K562 (cell line): ENCODE data around the gene SMIM41. TPM values are rescaled to one million over a fixed set of nuclear protein-coding genes. Genes with fewer than 3 reads are reported as not detected.

Source experiments
- AFF1 ChIP-seq, 2 experiments: fragments of 450-650 bp; IDR thresholded peaks; 2 replicates each; pipeline ENCODE4 v1.6.1; 2018; ENCODE audit warnings: mild to moderate bottlenecking in 2 of 2, low read depth in 1 of 2; ENCODE audit not compliant: partially characterized antibody in 2 of 2
- BRF1 ChIP-seq: IDR thresholded peaks from 3 replicates; pipeline ENCODE4 v1.6.1; 2011; ENCODE audit warnings: borderline replicate concordance, mild to moderate bottlenecking; ENCODE audit not compliant: insufficient read length; ENCODE audit errors: extremely low read depth
- CHD2 ChIP-seq: IDR thresholded peaks from 2 replicates; pipeline ENCODE4 v1.6.1; 2011; ENCODE audit warnings: low read depth, low read length
- EGR1 ChIP-seq: fragments of 450-650 bp; conservative IDR thresholded peaks from 2 replicates; pipeline ENCODE4 v1.6.1; 2017; ENCODE audit warnings: mild to moderate bottlenecking
- ESRRA ChIP-seq: fragments of 450-650 bp; IDR thresholded peaks from 2 replicates; pipeline ENCODE4 v1.6.1; 2014; ENCODE audit warnings: low read depth, mild to moderate bottlenecking, moderate library complexity, borderline replicate concordance
- HLTF ChIP-seq: fragments of 450-650 bp; IDR thresholded peaks from 2 replicates; pipeline ENCODE4 v1.6.1; 2016
- KLF1 ChIP-seq: fragments of 450-650 bp; IDR thresholded peaks from 2 replicates; pipeline ENCODE4 v1.6.1; 2016; ENCODE audit warnings: missing genetic modification characterization, missing compliant biosample characterization
- L3MBTL2 ChIP-seq: fragments of 450-650 bp; IDR thresholded peaks from 2 replicates; pipeline ENCODE4 v1.6.1; 2016; ENCODE audit warnings: mild to moderate bottlenecking, moderate library complexity
- MCM7 ChIP-seq, 2 experiments: fragments of 450-650 bp; IDR thresholded peaks; 2 replicates each; pipeline ENCODE4 v1.6.1; 2016 to 2018
- MECOM ChIP-seq: fragments of 250-450 bp; sonication (Bioruptor Pico); IDR thresholded peaks from 2 replicates; pipeline ENCODE4 v1.8.0; 2022; ENCODE audit warnings: inconsistent platforms
- NFE2 ChIP-seq: IDR thresholded peaks from 2 replicates; pipeline ENCODE4 v1.6.1; 2014; ENCODE audit warnings: antibody characterized with exemption, low read depth
- RBFOX2 ChIP-seq: fragments of 200-400 bp; formaldehyde crosslinking; IDR thresholded peaks from 2 replicates; pipeline ENCODE4 v1.6.1; 2017; ENCODE audit warnings: low read depth, mild to moderate bottlenecking, low read length, moderate library complexity
- SMARCA4 ChIP-seq: fragments of 450-650 bp; IDR thresholded peaks from 2 replicates; pipeline ENCODE4 v1.6.1; 2016
- SMC3 ChIP-seq: conservative IDR thresholded peaks from 2 replicates; pipeline ENCODE4 v1.6.1; 2011; ENCODE audit warnings: low read depth, low read length, improper control_type of control experiment; ENCODE audit not compliant: insufficient read depth
- SOX6 ChIP-seq: fragments of 450-650 bp; IDR thresholded peaks from 2 replicates; pipeline ENCODE4 v1.6.1; 2014; ENCODE audit warnings: mild to moderate bottlenecking
- SUPT5H ChIP-seq: fragments of 450-650 bp; IDR thresholded peaks from 2 replicates; pipeline ENCODE4 v1.6.1; 2016
- TRIM28 ChIP-seq: fragments of 450-650 bp; IDR thresholded peaks from 2 replicates; pipeline ENCODE4 v1.6.1; 2017
- ZFX ChIP-seq: sonication (generic); formaldehyde crosslinking; IDR thresholded peaks from 2 replicates; pipeline ENCODE4 v1.8.0; 2022; ENCODE audit warnings: mild to moderate bottlenecking, missing genetic modification reagents, moderate library complexity
- ZNF121 ChIP-seq: sonication (generic); formaldehyde crosslinking; conservative IDR thresholded peaks from 2 replicates; pipeline ENCODE4 v1.8.0; 2022; ENCODE audit warnings: missing genetic modification reagents
- ZNF592 ChIP-seq: fragments of 450-650 bp; IDR thresholded peaks from 2 replicates; pipeline ENCODE4 v1.6.1; 2017; ENCODE audit warnings: antibody characterized with exemption, mild to moderate bottlenecking
- polyA plus RNA-seq, 8 experiments: library from polyadenylated mRNA; depleted of rRNA in 4 of 8; stranded (reverse) in 5 of 8; unstranded in 3 of 8; fragments of >200 nt; fragmentation: Nextera tagmentation in 2 of 8; fragmentation: Illumina TruSeq in 1 of 8; extraction: Ambion mirVana in 2 of 8; extraction: Trizol in 1 of 8; gene quantifications; 2 replicates each; pipeline versions ENCODE4 v1.2.1 to v1.2.3, GENCODE V29; 2011 to 2014; ENCODE audit warnings: inconsistent platforms in 1 of 8, missing spikeins in 1 of 8
- total RNA-seq, 7 experiments: library from RNA; depleted of rRNA in 6 of 7; stranded (reverse); fragments of >200 nt in 6 of 7; fragmentation: Illumina TruSeq in 2 of 7; extraction: Trizol in 2 of 7; gene quantifications; 2 replicates each; pipeline versions ENCODE4 v1.2.1 to v1.2.3, GENCODE V29; 2011 to 2021; ENCODE audit warnings: low replicate concordance in 1 of 7

SMIM41 gene
- total and polyA plus RNA-seq, 9 of the 15 experiments (the other 6 are each of a cell fraction or from before 2014, with no cell fraction given) = not detected

GRCh38 chr12:52036587-52037171 lies 42.8 kb upstream of the SMIM41 start (continued):
- TF ChIP-seq KLF1 = no peak
- peak; percentile 36; the same call in 1 of the 2 replicates for TF ChIP-seq EGR1
- no peak for TF ChIP-seq TRIM28
- TF ChIP-seq BRF1 = no peak
- peak; percentile 25; the same call in 1 of the 2 replicates for TF ChIP-seq SOX6
- no peak for TF ChIP-seq MECOM (CRISPR knock-in tag)
- no peak for TF ChIP-seq MCM7 (IDR thresholded peaks at IDR 0.05)
- no peak for TF ChIP-seq NFE2
- TF ChIP-seq HLTF = no peak
- no peak for TF ChIP-seq RBFOX2
- TF ChIP-seq CHD2 = no peak
- TF ChIP-seq ZFX (CRISPR knock-in tag) = peak; percentile 61
- TF ChIP-seq SUPT5H = no peak
- TF ChIP-seq SMC3 = no peak
- no peak for TF ChIP-seq SMARCA4
- TF ChIP-seq ZNF121 (CRISPR knock-in tag) = no peak
- no peak for TF ChIP-seq L3MBTL2
- no peak for TF ChIP-seq ZNF592
- TF ChIP-seq AFF1 (IDR thresholded peaks at IDR 0.05; ENCODE audit: low read depth in 1 of 2, partially characterized antibody in 2 of 2) = no peak
- TF ChIP-seq ESRRA = no peak
